ENCODE results near the gene DNAH14.

DNAH14 gene

GRCh38 chr1:225413708-225414375 lies 484.4 kb downstream of the DNAH14 start:
- DNase-seq = no peak

DNA sequence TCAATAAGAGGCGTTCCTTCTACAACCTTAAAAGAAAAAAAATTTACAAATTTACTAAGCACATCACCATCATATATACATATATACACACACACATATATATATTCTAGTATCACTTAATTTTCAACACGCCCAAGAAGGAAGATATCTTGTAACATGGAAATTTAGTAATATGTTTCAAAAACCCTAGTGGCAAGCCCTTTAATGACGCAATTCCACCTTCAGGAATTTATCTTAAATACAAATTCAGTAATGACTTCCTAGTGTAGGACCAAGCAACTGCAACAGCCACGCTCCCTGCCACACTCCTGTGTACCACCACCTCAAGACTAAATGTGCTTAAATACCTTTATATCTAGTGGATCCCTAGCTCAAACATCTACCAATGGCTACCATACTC lies 485.8 kb downstream of the DNAH14 start:
- no peak for DNase-seq

- DNase-seq = no peak
Measured at GRCh38 chr1:225415967-225416745, 486.7 kb downstream of the DNAH14 start.

- no peak for DNase-seq
Measured at GRCh38 chr1:225418059-225418458, 488.6 kb downstream of the DNAH14 start.

- no peak for DNase-seq
Measured at GRCh38 chr1:225418598-225418997, 489.1 kb downstream of the DNAH14 start.

- no peak for DNase-seq
Measured at GRCh38 chr1:225422031-225422605, 492.6 kb downstream of the DNAH14 start.

GRCh38 chr1:225422795-225423517 lies 493.5 kb downstream of the DNAH14 start:
- no peak for DNase-seq

- DNase-seq = no peak
Measured at GRCh38 chr1:225423518-225423855, 494.0 kb downstream of the DNAH14 start.

- DNase-seq = peak; percentile 79
Measured at GRCh38 chr1:225424562-225425200, 495.2 kb downstream of the DNAH14 start.

DNA sequence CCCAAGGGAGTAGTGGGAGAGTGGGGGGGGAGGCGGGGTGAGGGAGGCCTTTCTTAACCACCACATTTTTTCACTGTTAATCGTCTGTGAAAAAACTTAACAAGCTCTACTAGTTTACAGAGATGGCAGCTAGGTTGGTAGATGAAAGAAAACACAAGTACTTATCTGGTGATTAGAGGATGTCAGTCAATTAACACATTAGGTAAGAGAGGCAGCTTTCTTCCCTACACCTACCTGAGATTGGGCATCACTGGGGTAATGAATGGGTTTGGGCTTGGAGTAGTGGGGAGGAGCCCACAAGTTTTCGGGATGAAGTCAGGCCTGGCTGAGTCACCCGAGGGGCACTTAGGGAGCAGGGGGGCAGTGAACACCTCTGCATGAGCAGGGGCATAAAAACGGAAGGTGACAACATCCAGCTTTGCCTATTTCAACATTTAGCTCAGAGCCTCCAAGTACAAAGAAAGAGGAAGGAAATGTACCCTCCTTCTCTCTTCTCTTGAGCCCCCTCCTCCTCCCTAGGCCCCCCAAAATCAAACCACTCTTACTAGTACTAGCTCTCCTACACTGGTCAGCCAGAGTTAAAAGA lies 495.8 kb downstream of the DNAH14 start:
- peak; percentile 79 for DNase-seq

- no peak for DNase-seq
Measured at GRCh38 chr1:225426395-225427234, 497.1 kb downstream of the DNAH14 start.

GRCh38 chr1:225427235-225428067 lies 498.0 kb downstream of the DNAH14 start, which contains the start of gene LBR:
Gene LBR (minus strand): TSS chr1:225428038. CDS start chr1:225424075, 3,963 bp downstream.
- DNase-seq = no peak

GRCh38 chr1:225428068-225428880 lies 498.8 kb downstream of the DNAH14 start:
- peak; percentile 92 for DNase-seq

DNA sequence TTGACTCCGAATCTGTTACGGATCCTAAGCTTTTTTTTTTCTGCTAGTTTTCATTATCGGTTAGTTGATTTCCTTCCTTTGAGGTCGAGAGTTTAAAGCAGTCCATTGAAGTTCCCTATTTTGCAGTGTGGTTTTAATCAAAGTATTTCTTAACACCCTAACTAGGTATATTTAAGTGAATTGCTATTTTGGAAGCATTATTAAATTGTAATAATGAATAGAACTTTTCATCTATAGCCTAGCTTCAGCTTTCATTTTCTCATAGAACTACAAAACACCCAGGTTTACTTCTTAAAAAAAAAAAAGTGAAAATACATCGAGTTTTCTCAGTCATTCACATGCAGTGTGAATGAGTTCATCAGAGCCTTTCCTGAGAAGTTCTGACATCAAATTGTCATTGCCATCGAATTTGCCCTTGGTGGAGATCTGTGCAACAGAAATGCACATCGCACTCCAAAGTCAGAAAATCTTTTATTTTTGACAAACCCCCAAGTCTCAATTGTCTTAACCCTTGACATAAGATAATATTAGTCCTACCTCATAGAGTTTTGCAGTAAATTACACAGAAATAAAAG lies 499.5 kb downstream of the DNAH14 start:
- DNase-seq = no peak

- DNase-seq = no peak
Measured at GRCh38 chr1:225430301-225430700, 500.8 kb downstream of the DNAH14 start.

DNA sequence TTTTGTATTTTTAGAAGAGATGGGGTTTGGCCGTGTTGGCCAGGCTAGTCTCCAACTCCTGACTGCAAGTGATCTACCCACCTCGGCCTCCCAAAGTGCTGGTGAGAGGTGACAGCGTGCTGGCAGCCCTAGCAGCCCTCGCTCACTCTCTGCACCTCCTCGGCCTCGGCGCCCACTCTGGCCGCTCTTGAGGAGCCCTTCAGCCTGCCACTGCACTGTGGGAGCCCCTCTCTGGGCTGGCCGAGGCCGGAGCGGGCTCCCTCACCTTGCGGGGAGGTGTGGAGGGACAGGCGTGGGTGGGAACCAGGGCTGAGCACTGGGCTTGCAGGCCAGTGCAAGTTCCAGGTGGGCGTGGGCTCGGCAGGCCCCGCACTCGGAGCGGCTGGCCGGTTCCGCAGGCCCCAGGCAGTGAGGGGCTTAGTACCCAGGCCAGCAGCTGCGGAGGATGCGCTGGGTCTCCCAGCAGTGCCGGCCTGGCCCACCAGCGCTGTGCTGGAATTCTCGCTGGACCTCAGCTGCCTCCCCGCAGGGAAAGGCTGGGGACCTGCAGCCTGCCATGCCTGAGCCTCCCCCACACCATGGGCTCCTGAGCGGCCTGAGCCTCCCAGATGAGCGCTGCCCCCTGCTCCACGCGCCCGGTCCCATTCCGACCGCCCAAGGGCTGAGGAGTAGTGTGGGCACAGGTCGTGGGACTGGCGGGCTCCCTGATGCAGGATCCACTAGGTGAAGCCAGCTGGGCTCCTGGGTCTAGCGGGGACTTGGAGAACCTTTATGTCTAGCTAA lies 501.8 kb downstream of the DNAH14 start:
- DNase-seq = no peak

DNA sequence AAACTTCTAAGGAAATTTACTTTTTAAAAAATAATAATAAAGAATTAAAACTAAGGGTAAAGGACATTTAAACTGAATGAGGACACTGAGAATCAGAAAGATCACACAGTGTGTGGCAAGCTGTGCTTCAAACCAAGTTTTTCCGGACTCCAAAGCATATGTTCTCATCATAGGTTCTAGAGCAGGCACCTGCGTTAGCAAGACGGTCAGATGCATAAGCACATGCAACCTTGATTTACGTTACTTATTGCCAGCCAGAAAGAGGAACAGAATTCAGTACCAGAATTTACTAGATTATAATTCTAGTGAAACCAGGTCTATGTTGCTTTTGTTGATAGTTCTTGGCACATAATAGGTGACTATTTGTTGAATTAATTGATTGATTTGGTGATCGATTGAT lies 504.6 kb downstream of the DNAH14 start:
- DNase-seq = no peak

- DNase-seq = no peak
Measured at GRCh38 chr1:225435076-225435475, 505.6 kb downstream of the DNAH14 start.
